Measurements from ENCODE around the gene NMT2.

NMT2 gene

GRCh38 chr10:15088428-15089261 lies 79.8 kb downstream of the NMT2 start, which contains the start of gene ACBD7:
TSS of gene ACBD7 (minus strand) at chr10:15088776. CDS start at chr10:15088728, 48 bp downstream.
- peak; percentile 64 to 89 for DNase-seq

- DNase-seq: no peak
Observed at GRCh38 chr10:15084502-15084922, 84.0 kb downstream of the NMT2 start.

GRCh38 chr10:15083674-15084501 lies 84.6 kb downstream of the NMT2 start:
- DNase-seq: no peak

- DNase-seq: no peak
Observed at GRCh38 chr10:15075421-15075820, 93.1 kb downstream of the NMT2 start.

- no peak for DNase-seq
Observed at GRCh38 chr10:15072358-15072757, 96.1 kb downstream of the NMT2 start.

GRCh38 chr10:15069230-15069629 lies 99.3 kb downstream of the NMT2 start:
- DNase-seq: no peak

- no peak for DNase-seq
Observed at GRCh38 chr10:15068802-15069201, 99.7 kb downstream of the NMT2 start.

- no peak for DNase-seq
Observed at GRCh38 chr10:15067154-15067553, 101.3 kb downstream of the NMT2 start.

GRCh38 chr10:15060638-15061037 lies 107.9 kb downstream of the NMT2 start:
- DNase-seq: no peak

GRCh38 chr10:15059914-15060313 lies 108.6 kb downstream of the NMT2 start:
- DNase-seq: no peak

- DNase-seq: no peak
Observed at GRCh38 chr10:15058689-15059088, 109.8 kb downstream of the NMT2 start.
